ENCODE results near the gene FAM3D. TPM values are rescaled to one million over a fixed set of nuclear protein-coding genes. Genes with fewer than 3 reads are reported as not detected.

FAM3D gene
- total RNA-seq, 6 experiments from 2014 or later = not detected

- Histone ChIP-seq H3K36me3 (no peaks in the 10 kb centered on the region), H3K27me3 (no peaks in the 10 kb centered on the region), H3K4me1 (no peaks in the 10 kb centered on the region), H3K4me3 (no peak overlapping the region), H3K27ac (no peak overlapping the region), H3K9me3 (no peaks in the 10 kb centered on the region)
- 65% methylated on average over 8 of the region's 15 CpGs for WGBS (ENCODE audit: insufficient coverage, low coverage, low lambda C conversion rate, missing lambda C conversion rate)
- intact Hi-C loops (cut with DNase I) = no loop called here
- DNase-seq = peak in 2 of 3 donors; percentile 37 to 62
- ATAC-seq = peak; percentile 83 to 97 (median 90)
- TF ChIP-seq CTCF (IDR thresholded peaks at IDR 0.05) (peak; percentile 24 to 56 (median 36)), POLR2A (IDR thresholded peaks at IDR 0.05) (no peak)
Measured at GRCh38 chr3:58659051-58659675, 7.4 kb downstream of the FAM3D start.

GRCh38 chr3:58658508-58658907 is 8.1 kb downstream of the FAM3D start:
- no peak for DNase-seq

GRCh38 chr3:58657571-58658141 is 8.9 kb downstream of the FAM3D start:
- intact Hi-C loops (cut with DNase I) = no loop called here
- Histone ChIP-seq H3K4me3 (no peak overlapping the region), H3K27me3 (no peaks in the 10 kb centered on the region), H3K9me3 (no peaks in the 10 kb centered on the region), H3K36me3 (no peaks in the 10 kb centered on the region), H3K27ac (no peak overlapping the region), H3K4me1 (no peaks in the 10 kb centered on the region)
- peak in 2 of 3 donors; percentile 17 to 21 for DNase-seq
- no peak for ATAC-seq
- no peak for TF ChIP-seq POLR2A (IDR thresholded peaks at IDR 0.05)
- TF ChIP-seq CTCF (IDR thresholded peaks at IDR 0.05) = no peak
- WGBS (ENCODE audit: insufficient coverage, low coverage, low lambda C conversion rate, missing lambda C conversion rate) = 58% methylated on average over 4 of the region's 8 CpGs

More at GRCh38 chr3:58658508-58658907, 8.1 kb downstream of the FAM3D start:
- WGBS (ENCODE audit: insufficient coverage, low coverage, low lambda C conversion rate, missing lambda C conversion rate) = 100% methylated on average over 1 of the region's 4 CpGs
- no peaks in the 10 kb centered on the region for H3K4me1 ChIP-seq
- intact Hi-C loops (cut with DNase I) = no loop called here
- no peak overlapping the region for H3K4me3 ChIP-seq
- no peak for TF ChIP-seq POLR2A (IDR thresholded peaks at IDR 0.05)
- no peak for TF ChIP-seq CTCF (IDR thresholded peaks at IDR 0.05)
- no peaks in the 10 kb centered on the region for H3K9me3 ChIP-seq
- H3K27ac ChIP-seq = no peak overlapping the region
- no peaks in the 10 kb centered on the region for H3K36me3 ChIP-seq
- no peak for ATAC-seq
- H3K27me3 ChIP-seq = no peaks in the 10 kb centered on the region

- Histone ChIP-seq H3K36me3 (no peaks in the 10 kb centered on the region), H3K27me3 (no peaks in the 10 kb centered on the region), H3K27ac (no peak overlapping the region), H3K4me1 (no peaks in the 10 kb centered on the region), H3K4me3 (no peak overlapping the region), H3K9me3 (no peaks in the 10 kb centered on the region)
- TF ChIP-seq CTCF (IDR thresholded peaks at IDR 0.05) (no peak), POLR2A (IDR thresholded peaks at IDR 0.05) (no peak)
- DNase-seq = no peak
- no peak for ATAC-seq
- WGBS (ENCODE audit: insufficient coverage, low coverage, low lambda C conversion rate, missing lambda C conversion rate) = 54% methylated on average over 9 of the region's 9 CpGs
- intact Hi-C loops (cut with DNase I) = no loop called here
Measured at GRCh38 chr3:58657036-58657520, 9.5 kb downstream of the FAM3D start.
